Caco-2 (cell line): ENCODE results near the gene LRRC15. TPM values are rescaled to one million over a fixed set of nuclear protein-coding genes. Genes with fewer than 3 reads are reported as not detected.

Experiments used
- BruUV-seq: library from RNA; stranded (reverse); fragments of 400-500 nt; replicated peaks from 2 replicates; lab custom pipeline; 2021; lab: Mats Ljungman, UMichigan
- CTCF ChIA-PET: fragments of 300-600 bp; sonication (Branson Sonifier 250); formaldehyde crosslinking; loops from one replicate; lab custom pipeline; 2022; ENCODE audit warnings: antibody characterized with exemption; lab: Charles Lee
- POLR2A ChIA-PET: fragments of 300-600 bp; sonication (Branson Sonifier 250); formaldehyde crosslinking; loops from one replicate; lab custom pipeline; 2022; ENCODE audit warnings: antibody characterized with exemption; lab: Charles Lee
- DNase-seq, 2 experiments: peaks; one replicate each; pipeline versions ENCODE4 v3.0.0 to v3.0.0-alpha.2; 2020 to 2022
- H3K27me3 ChIP-seq: replicated peaks from 2 replicates; pipeline ENCODE4 v1.6.0; 2011; ENCODE audit warnings: low read length; ENCODE audit not compliant: control insufficient read depth, insufficient read depth
- H3K36me3 ChIP-seq: 2 replicates; pipeline ENCODE4 v1.5.1; 2011; ENCODE audit warnings: low read length; ENCODE audit not compliant: control insufficient read depth, insufficient read depth
- H3K4me1 ChIP-seq: fragments of 250-450 bp; sonication (Bioruptor Pico); 2 replicates; pipeline ENCODE4 v1.5.1; 2020; ENCODE audit warnings: mild to moderate bottlenecking
- H3K4me3 ChIP-seq: 2 replicates; pipeline ENCODE4 v1.5.1; 2011; ENCODE audit warnings: low read depth, mild to moderate bottlenecking, control low read depth, low read length
- H3K9me3 ChIP-seq: fragments of 250-450 bp; sonication (Bioruptor Pico); 2 replicates; pipeline ENCODE4 v1.5.1; 2020; ENCODE audit warnings: mild to moderate bottlenecking, moderate library complexity
- H3K27ac Mint-ChIP-seq: one replicate; pipeline ENCODE4 v1.8.0; 2022; ENCODE audit warnings: mixed read lengths; ENCODE audit not compliant: unreplicated experiment
- H3K27me3 Mint-ChIP-seq: one replicate; pipeline ENCODE4 v1.8.0; 2022; ENCODE audit warnings: mixed read lengths; ENCODE audit not compliant: insufficient read depth, unreplicated experiment
- H3K36me3 Mint-ChIP-seq: one replicate; pipeline ENCODE4 v1.8.0; 2022; ENCODE audit warnings: mild to moderate bottlenecking, mixed read lengths; ENCODE audit not compliant: insufficient read depth, unreplicated experiment
- H3K4me1 Mint-ChIP-seq: one replicate; pipeline ENCODE4 v1.8.0; 2022; ENCODE audit warnings: low read depth, mixed read lengths; ENCODE audit not compliant: unreplicated experiment
- H3K4me3 Mint-ChIP-seq: one replicate; pipeline ENCODE4 v1.8.0; 2022; ENCODE audit warnings: mild to moderate bottlenecking, moderate library complexity, mixed read lengths; ENCODE audit not compliant: unreplicated experiment
- H3K9me3 Mint-ChIP-seq: one replicate; pipeline ENCODE4 v1.8.0; 2022; ENCODE audit warnings: mixed read lengths; ENCODE audit not compliant: unreplicated experiment
- CTCF ChIP-seq, 2 experiments: fragments of 200-600 bp in 1 of 2; IDR thresholded peaks; 1 replicate in 1 of 2; 2 replicates in 1 of 2; pipeline versions ENCODE4 v1.5.1 to v1.8.0; 2011 to 2022; ENCODE audit warnings: antibody characterized with exemption in 1 of 2, control low read depth in 1 of 2, inconsistent platforms in 1 of 2, low read depth in 1 of 2, low read length in 1 of 2, mild to moderate bottlenecking in 1 of 2, moderate library complexity in 1 of 2; ENCODE audit not compliant: insufficient read depth in 1 of 2, severe bottlenecking in 1 of 2, unreplicated experiment in 1 of 2
- intact Hi-C: fragments of 100-400 bp; cut with micrococcal nuclease; formaldehyde crosslinking; loops from one replicate; pipeline ENCODE4 v1.10.0; 2022; ENCODE audit not compliant: unreplicated experiment
- total RNA-seq: library from RNA; stranded (reverse); gene quantifications from 2 replicates; pipeline ENCODE4 v1.2.3, GENCODE V29; 2022

The LRRC15 gene
- total RNA-seq, 1 experiment from 2014 or later: 0.09 TPM

GRCh38 chr3:194397757-194398312 lies 28.3 kb upstream of the LRRC15 start:
- peaks cover 7% of the 10 kb centered on the region for H3K4me1 Mint-ChIP-seq
- CTCF ChIA-PET: no interaction called here

GRCh38 chr3:194396859-194397756 lies 27.6 kb upstream of the LRRC15 start:
- Mint-ChIP-seq H3K27me3 (no peaks in the 10 kb centered on the region), H3K4me1 (peaks cover 7% of the 10 kb centered on the region), H3K4me3 (no peak overlapping the region), H3K9me3 (no peaks in the 10 kb centered on the region), H3K36me3 (peaks cover 10% of the 10 kb centered on the region), H3K27ac (no peak overlapping the region)
- ChIA-PET POLR2A (no interaction called here), CTCF (no interaction called here)
- no peak overlapping the region for H3K4me3 ChIP-seq
- BruUV-seq: no TSS peak
- intact Hi-C loops: no loop called here
- H3K27me3 ChIP-seq: no peaks in the 10 kb centered on the region
- no peak for TF ChIP-seq CTCF (IDR thresholded peaks at IDR 0.05; ENCODE audit: insufficient read depth in 1 of 2, low read depth in 1 of 2, low read length in 1 of 2, severe bottlenecking in 1 of 2, unreplicated experiment in 1 of 2)
- DNase-seq: no peak
- no peaks in the 10 kb centered on the region for H3K36me3 ChIP-seq
- H3K4me1 ChIP-seq: peaks cover 17% of the 10 kb centered on the region
- no peaks in the 10 kb centered on the region for H3K9me3 ChIP-seq

More at GRCh38 chr3:194397757-194398312, 28.3 kb upstream of the LRRC15 start:
- no peak overlapping the region for H3K27ac Mint-ChIP-seq
- H3K4me3 ChIP-seq: no peak overlapping the region
- DNase-seq: no peak
- no peaks in the 10 kb centered on the region for H3K9me3 Mint-ChIP-seq
- H3K36me3 Mint-ChIP-seq: peaks cover 14% of the 10 kb centered on the region
- no peaks in the 10 kb centered on the region for H3K9me3 ChIP-seq
- no peaks in the 10 kb centered on the region for H3K27me3 Mint-ChIP-seq
- H3K36me3 ChIP-seq: no peaks in the 10 kb centered on the region
- H3K4me1 ChIP-seq: peaks cover 17% of the 10 kb centered on the region
- H3K27me3 ChIP-seq: no peaks in the 10 kb centered on the region
- BruUV-seq: no TSS peak
- H3K4me3 Mint-ChIP-seq: no peak overlapping the region
- intact Hi-C loops: no loop called here
- no peak for TF ChIP-seq CTCF (IDR thresholded peaks at IDR 0.05; ENCODE audit: insufficient read depth in 1 of 2, low read depth in 1 of 2, low read length in 1 of 2, severe bottlenecking in 1 of 2, unreplicated experiment in 1 of 2)
- POLR2A ChIA-PET: no interaction called here

- Histone ChIP-seq H3K36me3 (no peaks in the 10 kb centered on the region), H3K4me1 (peaks cover 17% of the 10 kb centered on the region), H3K4me3 (no peak overlapping the region), H3K27me3 (no peaks in the 10 kb centered on the region), H3K9me3 (0 out of 2 replicates have a peak, but pooled peaks cover 4% of the 10 kb centered on the region)
- ChIA-PET CTCF (interaction anchor here (0.9 kb wide), 1 partner anchor 9 kb away, joined by 5 read pairs; no protein-coding TSS in a partner anchor), POLR2A (no interaction called here)
- Mint-ChIP-seq H3K36me3 (peaks cover 4% of the 10 kb centered on the region), H3K27ac (peak overlapping the region; percentile 81), H3K27me3 (no peaks in the 10 kb centered on the region), H3K4me3 (no peak overlapping the region), H3K9me3 (peaks cover 3% of the 10 kb centered on the region), H3K4me1 (peaks cover 7% of the 10 kb centered on the region)
- DNase-seq: no peak
- no TSS peak for BruUV-seq
- TF ChIP-seq CTCF (IDR thresholded peaks at IDR 0.05; ENCODE audit: insufficient read depth in 1 of 2, low read depth in 1 of 2, low read length in 1 of 2, severe bottlenecking in 1 of 2, unreplicated experiment in 1 of 2): no peak
- intact Hi-C loops: no loop called here
Measured at GRCh38 chr3:194396539-194396858, 27.0 kb upstream of the LRRC15 start.
